ENCODE results near the gene NFYB.

NFYB gene

GRCh38 chr12:104155711-104156555 lies 17.9 kb upstream of the NFYB start:
- no peak for DNase-seq

GRCh38 chr12:104154806-104155205 lies 16.8 kb upstream of the NFYB start:
- peak; percentile 54 for DNase-seq

- DNase-seq, result peak; percentile 69
Observed at GRCh38 chr12:104154286-104154685, 16.3 kb upstream of the NFYB start.

- no peak for DNase-seq
Observed at GRCh38 chr12:104152685-104153241, 14.8 kb upstream of the NFYB start.

- peak; percentile 34 for DNase-seq
Observed at GRCh38 chr12:104150416-104150815, 12.4 kb upstream of the NFYB start.

GRCh38 chr12:104147346-104147745 lies 9.3 kb upstream of the NFYB start:
- no peak for DNase-seq

GRCh38 chr12:104143918-104144317 lies 5.9 kb upstream of the NFYB start:
- no peak for DNase-seq

- no peak for DNase-seq
Observed at GRCh38 chr12:104143002-104143401, 5.0 kb upstream of the NFYB start.

- no peak for DNase-seq
Observed at GRCh38 chr12:104142543-104142942, 4.5 kb upstream of the NFYB start.

- no peak for DNase-seq
Observed at GRCh38 chr12:104138797-104139152, 765 bp upstream of the NFYB start.

- peak; percentile 44 for DNase-seq
Observed at GRCh38 chr12:104137001-104137901, 759 bp downstream of the NFYB start.

- peak; percentile 9 for DNase-seq
Observed at GRCh38 chr12:104136577-104136976, 1.4 kb downstream of the NFYB start.

GRCh38 chr12:104134882-104135281 lies 3.1 kb downstream of the NFYB start:
- DNase-seq, result no peak

GRCh38 chr12:104133866-104134265 lies 4.1 kb downstream of the NFYB start:
- DNase-seq, result no peak

- no peak for DNase-seq
Observed at GRCh38 chr12:104133321-104133720, 4.7 kb downstream of the NFYB start.

- peak; percentile 22 for DNase-seq
Observed at GRCh38 chr12:104132351-104132956, 5.6 kb downstream of the NFYB start.

GRCh38 chr12:104131609-104132008 lies 6.4 kb downstream of the NFYB start:
- DNase-seq, result no peak

- no peak for DNase-seq
Observed at GRCh38 chr12:104130760-104131159, 7.2 kb downstream of the NFYB start.

- DNase-seq, result peak; percentile 24
Observed at GRCh38 chr12:104126548-104126947, 11.5 kb downstream of the NFYB start.

- no peak for DNase-seq
Observed at GRCh38 chr12:104122298-104122697, 15.7 kb downstream of the NFYB start.

GRCh38 chr12:104121001-104121400 lies 17.0 kb downstream of the NFYB start:
- no peak for DNase-seq

GRCh38 chr12:104115587-104115975 lies 22.4 kb downstream of the NFYB start:
- DNase-seq, result no peak
